Urothelium cell line (cell line): ENCODE results near the gene STAT5A.
A peak's percentile ranks its signal among the peaks of the same experiment; 100 is the strongest.
"Not testable (repeated sequence)": the region's sequence is repeated elsewhere in the genome, so short reads cannot be mapped to it uniquely, and the experiment has no call there.

Experiments
- DNase-seq: peaks from one replicate; pipeline ENCODE4 v3.0.0; 2011; ENCODE audit warnings: low spot score, mixed read lengths
- FAIRE-seq: peaks from 2 replicates; lab custom pipeline; 2011; peaks lifted over from hg19 to GRCh38; lab: Jason Lieb, UNC

Gene STAT5A

DNA sequence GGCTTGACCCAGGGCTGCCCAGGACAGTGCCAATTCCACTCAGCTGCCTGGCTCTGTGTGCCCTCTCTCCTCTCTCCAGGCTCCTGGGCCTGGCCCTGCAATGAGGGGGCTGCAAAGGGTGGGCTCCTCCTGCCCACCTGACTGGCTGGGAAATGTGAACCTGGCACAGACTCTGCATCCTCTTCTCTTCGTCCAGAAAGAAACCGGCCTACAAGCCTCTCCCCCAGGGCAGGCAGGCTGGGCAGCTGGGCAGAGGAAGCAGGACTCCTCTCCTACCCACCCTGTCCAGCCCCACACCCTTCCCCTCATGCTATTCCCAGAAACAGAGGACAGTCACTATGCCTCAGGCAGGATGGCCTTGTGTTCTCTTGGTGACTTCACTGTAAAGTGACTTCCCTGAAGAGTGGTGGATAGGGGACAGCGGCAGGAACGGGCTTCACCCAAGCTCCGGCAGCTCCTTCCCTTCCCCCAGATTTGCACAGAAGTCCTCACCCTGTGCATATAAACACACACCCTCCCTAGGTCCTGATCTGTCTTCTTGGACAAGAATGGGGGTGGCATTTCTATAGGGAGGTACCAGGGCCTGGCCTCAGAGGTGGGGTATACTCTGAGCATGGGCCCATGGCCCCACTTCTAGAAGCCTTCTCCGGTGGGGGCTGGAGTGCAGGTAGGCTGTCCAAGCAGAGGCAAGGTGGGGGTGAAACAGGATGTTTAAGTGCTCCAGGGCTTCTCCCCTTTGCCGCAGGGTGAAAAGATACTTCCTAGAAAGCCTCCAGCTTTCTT, 4.9 kb upstream of the STAT5A start:
- DNase-seq (no peak), FAIRE-seq (no peak)

DNA sequence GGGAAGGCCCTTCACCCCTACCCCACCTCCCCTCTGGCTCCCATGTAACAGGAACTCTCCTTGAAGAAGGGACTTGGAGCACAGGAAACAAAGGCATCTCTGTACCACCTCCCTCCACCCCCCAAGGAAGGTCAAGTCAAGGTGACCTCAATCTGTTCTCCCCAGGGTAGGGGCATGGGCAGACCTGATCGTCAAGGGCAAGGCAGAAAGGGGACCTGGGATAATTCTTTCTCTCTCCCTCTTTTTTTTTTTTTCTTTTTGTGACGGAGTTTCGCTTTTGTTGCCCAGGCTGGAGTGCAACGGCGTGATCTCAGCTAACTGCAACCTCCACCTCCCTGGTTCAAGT, 4.3 kb upstream of the STAT5A start:
- no peak for DNase-seq
- FAIRE-seq: no peak

DNA sequence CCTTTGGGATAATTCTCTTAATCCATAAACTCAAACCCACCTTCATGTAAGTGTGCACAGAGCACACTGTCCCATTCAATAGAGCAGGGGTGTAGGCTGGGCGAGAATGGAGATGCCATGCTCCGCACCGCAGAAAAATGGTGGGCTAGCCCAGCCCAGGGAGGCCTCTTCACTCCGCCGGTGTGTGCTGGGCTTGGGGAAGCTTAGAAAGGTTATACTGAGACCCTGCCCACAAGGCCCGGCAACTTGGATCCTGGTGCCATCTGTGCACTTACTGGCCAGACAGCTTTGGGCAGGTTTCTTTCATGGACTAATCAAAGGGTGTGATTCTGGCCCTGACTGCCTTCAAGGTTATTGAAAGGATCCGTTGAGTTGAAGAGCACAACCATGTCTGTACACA, 3.7 kb upstream of the STAT5A start:
- DNase-seq (no peak), FAIRE-seq (no peak)

DNA sequence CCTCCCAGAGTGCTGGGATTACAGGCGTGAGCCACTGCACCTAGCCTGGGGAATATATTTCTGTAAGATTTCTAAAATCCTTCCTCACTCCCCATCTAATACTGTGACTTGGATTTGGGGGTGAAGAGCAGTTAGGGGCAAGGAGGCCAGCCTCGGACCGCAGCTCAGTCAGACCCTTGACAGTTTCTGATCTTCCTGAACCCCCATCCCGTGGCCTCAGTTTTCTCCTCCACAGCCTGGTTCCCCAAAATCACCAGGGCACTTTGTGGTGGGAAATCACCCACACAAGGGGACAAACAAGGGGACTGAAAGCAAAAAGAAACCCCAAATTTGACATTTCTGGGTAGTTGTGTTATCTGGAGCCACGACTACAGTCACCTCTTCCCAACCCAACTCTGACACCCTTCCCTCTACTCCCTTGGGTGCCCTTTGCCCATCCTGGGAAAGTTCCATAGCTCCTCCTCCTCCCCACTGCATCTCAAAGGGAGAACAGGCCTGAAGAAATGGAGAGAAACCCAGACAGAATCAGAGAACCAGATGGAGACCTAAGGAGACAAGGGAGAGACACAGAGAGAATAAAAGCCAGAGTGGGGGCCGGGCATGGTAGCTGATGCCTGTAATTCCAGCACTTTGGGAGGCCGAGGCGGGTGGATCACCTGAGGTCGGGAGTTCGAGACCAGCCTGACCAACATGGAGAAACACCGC, 2.8 kb upstream of the STAT5A start:
- DNase-seq (no peak), FAIRE-seq (no peak)

DNA sequence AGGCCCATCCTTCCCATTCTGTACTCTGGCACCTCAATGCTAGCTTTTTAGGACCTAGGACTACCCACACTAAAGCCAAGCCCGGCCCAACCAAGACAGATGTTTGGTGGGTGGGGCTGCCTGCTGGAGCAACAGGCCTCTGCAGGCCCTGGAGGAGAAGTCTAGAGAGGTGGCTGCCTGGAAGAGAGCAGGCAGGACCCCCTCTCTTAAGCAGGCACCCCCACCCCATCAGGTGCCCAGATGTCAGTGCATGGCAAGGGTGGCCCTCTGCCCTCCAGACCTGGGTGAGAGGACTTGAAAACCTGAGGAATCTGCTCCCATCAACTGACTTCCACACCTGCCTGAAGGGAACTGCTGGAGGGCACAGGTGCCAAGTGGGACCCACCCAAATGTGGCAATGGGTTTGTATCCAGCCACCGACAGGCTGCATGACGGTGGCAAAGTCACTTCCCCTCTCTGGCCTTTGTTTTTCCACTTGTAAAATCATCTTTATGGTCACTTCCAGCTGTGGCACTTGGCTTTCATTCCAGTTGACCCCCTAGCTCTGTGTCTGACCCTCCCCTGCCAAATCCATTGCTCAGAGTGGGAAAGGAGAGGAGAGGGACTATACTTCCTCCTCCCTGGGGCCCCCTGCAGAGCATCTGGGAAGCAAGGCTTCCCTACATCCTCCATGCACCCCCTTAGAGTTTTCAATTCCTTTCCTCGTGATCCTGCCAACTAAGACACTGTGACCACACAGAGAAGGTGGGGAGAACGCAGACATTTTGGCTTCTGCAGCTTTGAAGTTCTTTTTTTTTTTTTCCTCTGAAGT, 1.7 kb upstream of the STAT5A start:
- DNase-seq: no peak
- FAIRE-seq: no peak

DNA sequence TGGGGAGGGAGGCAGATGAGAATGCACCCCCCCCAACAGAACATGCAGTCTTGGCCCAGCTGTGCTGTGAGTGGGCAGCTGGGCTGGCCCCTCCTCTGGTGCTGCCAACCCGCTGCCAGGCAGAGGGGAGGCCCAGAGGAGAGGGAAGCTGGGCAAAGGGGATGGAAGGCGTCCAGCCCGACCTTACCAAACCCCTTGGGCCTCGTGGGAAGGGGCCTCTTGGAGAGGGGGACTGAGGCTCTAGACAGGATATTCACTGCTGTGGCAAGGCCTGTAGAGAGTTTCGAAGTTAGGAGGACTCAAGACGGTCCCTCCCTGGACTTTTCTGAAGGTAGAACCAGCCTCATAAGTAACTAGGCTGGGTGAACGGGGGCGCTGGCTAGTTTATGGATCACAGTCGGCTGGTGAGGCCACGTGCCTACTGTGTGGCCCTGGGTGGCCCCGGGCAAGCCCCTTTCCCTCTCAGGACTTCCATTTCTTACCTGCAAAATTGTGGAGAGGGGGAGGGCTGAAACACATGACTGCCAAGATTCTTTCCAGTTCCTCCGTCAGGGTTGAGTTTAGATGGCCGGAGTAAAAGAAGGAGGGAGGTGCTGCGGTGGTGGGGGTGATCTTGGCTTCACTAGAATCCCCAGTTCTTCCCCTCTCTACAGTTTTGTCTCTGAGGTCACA, 857 bp upstream of the STAT5A start:
- DNase-seq (no peak), FAIRE-seq (peak; percentile 52)

DNA sequence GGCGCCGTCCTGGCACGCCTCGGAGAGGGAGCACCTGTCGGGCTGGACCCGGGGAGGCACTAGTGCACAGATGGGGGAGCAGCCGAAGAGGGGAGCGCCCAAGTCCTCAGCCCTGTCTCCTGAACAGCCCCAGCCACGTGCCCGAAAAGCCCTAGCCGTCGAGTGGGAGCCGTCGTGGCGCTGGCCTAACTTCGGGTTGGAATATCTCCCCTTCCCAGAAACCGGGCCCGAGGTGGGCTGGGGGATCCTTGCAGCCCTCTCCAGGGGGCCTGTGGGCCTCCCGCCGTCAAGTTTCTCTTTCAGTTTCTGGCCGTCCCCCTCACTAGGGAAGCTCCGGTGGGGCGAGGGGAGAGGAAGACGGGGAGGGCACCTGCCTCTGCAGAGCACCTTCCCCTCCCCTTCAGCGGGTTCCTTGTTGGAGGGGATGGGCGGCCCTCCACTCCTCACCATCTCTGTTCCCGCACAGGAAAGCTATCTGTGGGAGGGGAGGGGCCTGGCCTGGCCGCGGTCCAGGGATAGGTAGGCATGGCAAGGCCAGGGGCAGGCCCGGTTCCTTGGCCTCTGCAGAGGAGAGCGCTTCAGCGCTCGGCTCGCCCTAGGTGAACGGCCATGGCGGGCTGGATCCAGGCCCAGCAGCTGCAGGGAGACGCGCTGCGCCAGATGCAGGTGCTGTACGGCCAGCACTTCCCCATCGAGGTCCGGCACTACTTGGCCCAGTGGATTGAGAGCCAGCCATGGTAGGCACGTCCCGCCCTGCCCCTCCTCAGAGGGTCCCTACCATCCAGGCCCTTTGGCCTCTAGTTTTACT, 709 bp downstream of the STAT5A start:
- DNase-seq (no peak), FAIRE-seq (no peak)

DNA sequence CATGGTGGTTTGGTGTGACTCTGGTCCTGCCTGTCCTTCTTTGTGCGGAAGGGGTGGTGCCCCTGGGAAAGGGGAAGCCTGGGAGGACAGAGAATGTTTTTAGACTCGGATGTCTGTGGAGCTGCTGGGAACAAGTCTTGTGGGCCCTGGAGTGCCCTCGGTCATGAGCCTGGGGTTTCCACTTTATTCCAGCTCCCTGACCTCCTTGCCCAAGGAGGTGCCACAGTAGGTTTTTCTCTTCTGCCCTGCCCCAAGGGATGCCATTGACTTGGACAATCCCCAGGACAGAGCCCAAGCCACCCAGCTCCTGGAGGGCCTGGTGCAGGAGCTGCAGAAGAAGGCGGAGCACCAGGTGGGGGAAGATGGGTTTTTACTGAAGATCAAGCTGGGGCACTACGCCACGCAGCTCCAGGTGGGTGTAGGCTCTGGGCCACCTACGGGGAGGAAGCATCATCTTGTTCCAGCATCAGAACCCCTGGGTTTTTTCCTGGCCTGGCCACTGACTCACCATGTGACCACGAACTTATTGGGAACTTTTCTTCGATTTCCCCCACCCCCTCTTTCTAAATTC, 1.4 kb downstream of the STAT5A start:
- FAIRE-seq: no peak
- DNase-seq: no peak

DNA sequence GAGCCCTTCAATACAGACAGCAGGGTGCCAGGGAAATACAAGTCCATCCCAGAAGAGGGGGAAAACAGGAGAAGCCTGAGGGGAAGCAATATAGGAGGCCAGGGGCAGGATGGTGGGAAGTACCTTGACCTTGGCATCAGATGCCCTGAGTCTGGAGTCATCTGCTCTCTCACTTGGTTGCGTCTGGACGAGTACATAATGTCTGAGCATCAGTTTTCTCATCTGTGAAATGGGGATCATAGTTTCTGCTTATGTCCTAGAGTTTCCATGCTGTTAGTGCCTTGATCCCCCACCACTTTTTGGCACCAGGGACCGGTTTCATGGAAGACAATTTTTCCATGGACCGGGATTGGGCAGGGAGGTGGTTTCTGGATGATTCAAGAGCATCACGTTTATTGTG, 2.3 kb downstream of the STAT5A start:
- FAIRE-seq (no peak), DNase-seq (no peak)

DNA sequence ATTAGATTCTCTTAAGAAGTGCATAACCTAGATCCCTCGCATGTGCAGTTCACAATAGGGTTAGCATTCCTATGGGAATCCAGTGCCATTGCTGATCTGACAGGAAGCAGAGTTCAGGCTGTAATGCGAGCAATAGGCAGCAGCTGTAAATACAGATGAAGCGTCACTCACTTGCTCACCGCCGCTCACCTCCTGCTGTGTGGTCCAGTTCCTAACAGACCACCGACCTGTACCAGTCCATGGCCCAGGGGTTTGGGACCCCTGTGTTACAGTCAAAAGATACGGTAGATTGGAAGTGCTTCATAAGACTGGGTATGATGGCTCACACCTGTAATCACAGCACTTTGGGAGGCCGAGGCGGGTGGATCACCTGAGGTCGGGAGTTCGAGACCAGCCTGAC, 2.8 kb downstream of the STAT5A start:
- DNase-seq: no peak
- FAIRE-seq: no peak

DNA sequence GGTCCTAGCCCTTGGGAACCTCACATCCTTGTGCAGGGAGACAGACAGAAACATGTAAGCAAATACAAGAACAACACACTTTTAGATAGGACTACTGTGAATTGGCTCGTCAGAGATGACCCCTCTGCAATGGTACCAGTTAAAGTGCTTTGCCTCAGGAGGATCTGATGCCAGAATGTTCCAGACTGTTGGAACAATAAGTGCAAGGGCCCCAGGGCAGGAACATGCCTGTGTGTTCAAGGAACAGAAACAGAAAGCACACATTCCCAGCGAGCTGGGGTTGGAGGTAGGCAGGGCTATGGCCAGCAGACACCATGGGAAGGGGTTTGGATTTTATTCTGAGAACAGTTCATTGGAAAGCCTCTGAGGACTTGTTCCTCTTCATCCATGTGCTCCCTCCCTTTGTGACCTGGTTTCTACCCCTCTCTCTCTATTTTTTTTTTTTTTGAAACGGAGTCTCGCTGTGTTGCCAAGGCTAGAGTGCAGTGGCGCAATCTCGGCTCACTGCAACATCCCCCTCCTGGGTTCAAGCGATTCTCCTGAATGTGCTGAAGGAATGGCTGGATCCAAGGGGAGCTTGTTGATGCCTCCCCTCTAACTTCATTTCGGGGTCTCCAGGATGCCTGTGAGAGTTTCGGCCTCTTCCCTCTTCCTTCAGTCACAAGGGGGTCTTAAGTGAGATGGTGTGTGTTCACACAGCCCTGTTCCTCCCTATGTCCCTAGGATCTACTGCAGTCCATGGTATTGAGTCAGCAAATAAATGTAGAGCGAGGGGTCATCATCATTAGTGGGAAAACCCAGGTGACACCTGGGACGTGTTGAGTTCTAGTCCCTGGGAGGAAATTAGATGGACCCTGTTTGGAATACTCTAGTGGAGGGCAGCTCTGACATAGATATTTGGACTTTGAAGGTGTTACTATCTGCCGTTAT, 6.4 kb downstream of the STAT5A start:
- DNase-seq: no peak
- FAIRE-seq: no peak

DNA sequence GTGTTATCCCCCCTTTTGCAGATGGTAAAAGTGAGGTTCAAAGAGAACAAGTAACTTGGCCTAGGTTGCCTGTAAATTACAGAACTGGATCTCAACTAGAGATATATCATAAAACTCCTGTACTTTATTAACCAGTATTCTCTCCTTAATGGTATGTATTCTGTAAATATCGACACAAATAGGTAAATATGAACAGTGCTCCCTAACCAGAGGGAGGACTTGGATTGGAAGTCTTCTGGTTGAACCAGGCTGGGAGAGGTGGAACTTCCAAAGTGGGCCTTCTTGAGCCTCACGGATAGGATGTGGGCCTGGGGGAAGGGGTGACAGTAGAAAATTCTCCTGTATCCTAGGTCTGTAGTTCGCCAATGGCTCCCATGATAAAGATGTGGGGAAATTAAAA, 7.7 kb downstream of the STAT5A start:
- no peak for FAIRE-seq
- DNase-seq: no peak

DNA sequence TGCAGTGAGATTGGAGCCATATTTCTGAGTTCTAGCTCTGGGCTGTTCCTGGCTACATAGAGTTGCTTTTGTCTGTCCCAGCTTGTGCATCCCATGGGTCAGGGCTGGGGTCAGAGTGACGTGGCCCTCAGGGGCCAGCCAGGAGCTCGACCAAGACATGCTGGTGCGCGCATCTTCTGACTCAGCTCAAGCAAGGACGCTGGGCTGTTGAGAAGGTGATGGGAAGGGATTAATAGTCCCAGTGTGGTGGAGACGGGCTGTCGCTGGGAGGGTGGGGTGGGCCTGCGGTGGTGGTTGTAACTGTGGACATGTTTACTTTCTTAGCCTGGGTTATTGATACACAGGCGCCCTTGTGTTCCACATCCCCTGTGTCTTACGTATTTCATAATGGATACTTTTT, 9.5 kb downstream of the STAT5A start:
- not testable (repeated sequence) for FAIRE-seq, DNase-seq

DNA sequence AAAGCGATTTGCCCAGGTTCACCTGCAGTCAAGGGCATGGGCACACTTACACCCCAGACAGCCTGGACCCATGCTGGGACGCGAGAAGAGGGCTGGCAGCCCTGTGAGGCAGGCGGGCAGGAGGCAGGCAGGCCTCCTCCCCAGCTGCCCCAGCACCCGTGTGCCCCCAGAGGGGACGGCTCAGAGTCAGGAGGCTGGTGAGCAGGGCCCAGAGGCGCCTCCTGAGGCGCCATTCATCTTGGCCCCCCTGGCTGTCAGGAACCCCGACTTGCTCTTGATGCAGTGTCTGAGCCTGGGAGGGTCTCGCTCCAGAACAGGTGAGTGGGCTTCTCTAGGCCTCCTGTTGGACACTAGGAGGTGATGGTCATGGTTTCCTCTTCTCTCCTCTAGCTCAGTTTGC, 11.1 kb downstream of the STAT5A start:
- not testable (repeated sequence) for FAIRE-seq, DNase-seq

DNA sequence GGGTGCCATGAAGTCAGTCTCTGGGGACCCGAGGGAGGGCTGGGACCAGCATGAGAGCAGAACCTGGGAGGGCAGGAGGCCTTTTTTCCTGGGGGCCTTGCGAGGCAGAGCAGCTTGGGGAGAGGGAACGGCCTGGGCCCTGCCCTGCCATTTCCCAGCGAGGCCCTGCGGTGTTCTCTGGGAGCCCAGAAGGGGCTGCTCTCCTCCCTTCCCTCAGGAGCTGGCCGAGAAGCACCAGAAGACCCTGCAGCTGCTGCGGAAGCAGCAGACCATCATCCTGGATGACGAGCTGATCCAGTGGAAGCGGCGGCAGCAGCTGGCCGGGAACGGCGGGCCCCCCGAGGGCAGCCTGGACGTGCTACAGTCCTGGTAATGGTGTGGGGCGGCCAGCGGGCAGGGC, 11.6 kb downstream of the STAT5A start:
- DNase-seq, FAIRE-seq: not testable (repeated sequence)

DNA sequence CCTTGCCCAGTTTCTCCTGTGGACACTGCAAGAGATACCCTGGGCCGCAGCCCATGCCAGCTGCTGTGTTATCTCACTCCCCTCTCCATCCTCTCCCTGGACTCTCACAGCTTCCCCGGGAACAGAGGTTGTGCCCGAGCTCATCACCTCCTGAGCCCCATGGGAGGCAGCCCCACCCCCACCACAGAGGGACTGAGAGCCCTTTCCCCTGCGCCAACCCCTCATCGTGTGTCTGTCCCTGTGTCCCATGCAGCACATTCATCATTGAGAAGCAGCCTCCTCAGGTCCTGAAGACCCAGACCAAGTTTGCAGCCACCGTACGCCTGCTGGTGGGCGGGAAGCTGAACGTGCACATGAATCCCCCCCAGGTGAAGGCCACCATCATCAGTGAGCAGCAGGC, 12.7 kb downstream of the STAT5A start:
- DNase-seq (no peak), FAIRE-seq (no peak)

DNA sequence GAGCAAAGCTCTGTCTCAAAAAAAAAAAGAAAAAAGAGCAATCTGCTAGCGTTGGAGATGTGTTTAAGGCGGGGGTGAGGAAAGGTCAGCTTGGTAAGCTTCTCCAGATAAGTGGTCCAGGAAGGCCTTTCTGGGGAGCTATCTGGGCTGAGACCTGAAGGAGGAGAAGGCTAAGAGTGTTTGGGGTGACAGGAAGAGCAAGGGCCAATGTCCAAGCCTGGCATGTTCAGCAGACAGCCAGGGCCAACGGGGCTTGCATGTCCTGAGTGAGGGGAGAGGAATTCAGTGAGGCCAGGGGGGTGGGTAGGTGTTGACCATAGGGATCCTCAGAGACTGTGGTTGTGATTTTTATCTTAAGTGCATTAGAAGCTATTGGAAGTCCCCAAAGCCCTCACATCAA, 15.4 kb downstream of the STAT5A start:
- no peak for DNase-seq
- no peak for FAIRE-seq

DNA sequence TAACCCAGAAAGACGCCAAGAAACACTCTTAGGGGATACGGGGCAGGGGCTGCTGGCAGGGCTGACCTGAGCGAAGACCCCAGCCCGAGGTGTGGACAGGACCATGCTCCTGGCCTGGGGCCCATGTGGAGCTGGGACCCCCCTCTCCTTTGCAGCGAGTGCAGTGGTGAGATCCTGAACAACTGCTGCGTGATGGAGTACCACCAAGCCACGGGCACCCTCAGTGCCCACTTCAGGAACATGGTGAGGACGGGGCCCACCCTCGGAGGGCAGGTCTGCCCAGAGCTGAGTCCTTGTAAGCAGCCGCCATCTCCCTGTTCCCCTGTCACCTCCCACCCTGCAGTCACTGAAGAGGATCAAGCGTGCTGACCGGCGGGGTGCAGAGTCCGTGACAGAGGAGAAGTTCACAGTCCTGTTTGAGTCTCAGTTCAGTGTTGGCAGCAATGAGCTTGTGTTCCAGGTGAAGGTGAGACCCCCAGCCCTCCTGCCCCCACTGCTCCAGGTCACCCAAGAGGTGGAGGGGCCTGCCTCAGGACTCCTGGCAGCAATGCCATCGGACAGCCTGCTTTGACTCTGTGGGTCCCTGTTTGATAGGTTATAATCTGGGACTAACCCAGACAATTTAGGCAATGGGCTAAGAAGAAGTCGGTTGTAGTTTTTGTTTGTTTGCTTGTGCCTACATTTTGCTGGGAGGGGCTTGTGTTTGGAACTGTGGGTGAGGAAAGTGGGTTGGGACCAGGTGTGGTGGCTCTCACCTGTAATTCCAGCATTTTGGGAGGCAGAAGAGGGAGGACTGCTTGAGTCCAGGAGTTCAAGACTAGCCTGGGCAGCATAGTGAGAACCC, 16.1 kb downstream of the STAT5A start:
- DNase-seq (no peak), FAIRE-seq (no peak)
